SK-N-SH treated with all-trans-retinoic acid at 6 μM for 48 hours (cell line): ENCODE data around the gene DEPDC5.

Experiments used
- ATAC-seq: fragments of 200-7000 bp; cut with Tn5 transposase; 3 replicates; pipeline ENCODE4 v1.9.1; 2020; ENCODE audit warnings: mild to moderate bottlenecking, moderate library complexity
- ARNTL ChIP-seq: fragments of 450-650 bp; formaldehyde crosslinking; IDR thresholded peaks from 2 replicates; pipeline ENCODE4 v1.5.0; 2020; ENCODE audit warnings: low read depth, mild to moderate bottlenecking, moderate library complexity, borderline replicate concordance
- BACH2 ChIP-seq: fragments of 250-450 bp; sonication (Bioruptor Pico); IDR thresholded peaks from 2 replicates; pipeline ENCODE4 v1.9.0; 2021; ENCODE audit warnings: mild to moderate bottlenecking, borderline replicate concordance
- CSDC2 ChIP-seq: fragments of 250-450 bp; sonication (Bioruptor Pico); IDR thresholded peaks from 2 replicates; pipeline ENCODE4 v1.5.0; 2020; ENCODE audit warnings: mild to moderate bottlenecking, moderate library complexity
- CSRNP3 ChIP-seq: fragments of 250-450 bp; sonication (Bioruptor Pico); IDR thresholded peaks from 2 replicates; pipeline ENCODE4 v1.5.1; 2021; ENCODE audit warnings: mild to moderate bottlenecking, moderate library complexity
- ESRRG ChIP-seq: fragments of 250-450 bp; sonication (Bioruptor Pico); IDR thresholded peaks from 2 replicates; pipeline ENCODE4 v1.6.1; 2021; ENCODE audit warnings: mild to moderate bottlenecking
- GLIS3 ChIP-seq: fragments of 250-450 bp; sonication (Bioruptor Pico); IDR thresholded peaks from 2 replicates; pipeline ENCODE4 v1.5.0; 2020; ENCODE audit warnings: mild to moderate bottlenecking, moderate library complexity
- ISL1 ChIP-seq: fragments of 250-450 bp; sonication (Bioruptor Pico); IDR thresholded peaks from 2 replicates; pipeline ENCODE4 v2.1.2; 2022; ENCODE audit warnings: mild to moderate bottlenecking, moderate library complexity
- OSR1 ChIP-seq: fragments of 250-450 bp; sonication (Bioruptor Pico); IDR thresholded peaks from 2 replicates; pipeline ENCODE4 v1.8.0; 2022; ENCODE audit warnings: moderate library complexity, mild to moderate bottlenecking, inconsistent platforms
- PATZ1 ChIP-seq: fragments of 250-450 bp; sonication (Bioruptor Pico); IDR thresholded peaks from 2 replicates; pipeline ENCODE4 v1.8.0; 2020; ENCODE audit warnings: mild to moderate bottlenecking, moderate library complexity, borderline replicate concordance
- PPARA ChIP-seq: fragments of 250-450 bp; sonication (Bioruptor Pico); IDR thresholded peaks from 2 replicates; pipeline ENCODE4 v1.5.0; 2020; ENCODE audit warnings: mild to moderate bottlenecking, borderline replicate concordance
- SNAI2 ChIP-seq: fragments of 250-450 bp; sonication (Bioruptor Pico); IDR thresholded peaks from 2 replicates; pipeline ENCODE4 v1.5.0; 2020; ENCODE audit warnings: mild to moderate bottlenecking, moderate library complexity
- TCF4 ChIP-seq: fragments of 250-450 bp; sonication (Bioruptor Pico); IDR thresholded peaks from 2 replicates; pipeline ENCODE4 v1.8.0; 2021; ENCODE audit warnings: mild to moderate bottlenecking, moderate library complexity, borderline replicate concordance
- TOX ChIP-seq: fragments of 250-450 bp; sonication (Bioruptor Pico); IDR thresholded peaks from 2 replicates; pipeline ENCODE4 v1.8.0; 2021; ENCODE audit warnings: mild to moderate bottlenecking, moderate library complexity, borderline replicate concordance
- TSHZ2 ChIP-seq: fragments of 250-450 bp; sonication (Bioruptor Pico); IDR thresholded peaks from 2 replicates; pipeline ENCODE4 v1.5.0; 2020; ENCODE audit warnings: mild to moderate bottlenecking, moderate library complexity
- ZC3H10 ChIP-seq: fragments of 250-450 bp; sonication (Bioruptor Pico); IDR thresholded peaks from 2 replicates; pipeline ENCODE4 v1.5.1; 2021; ENCODE audit warnings: mild to moderate bottlenecking, moderate library complexity
- ZFP3 ChIP-seq: fragments of 250-450 bp; sonication (Bioruptor Pico); IDR thresholded peaks from 2 replicates; pipeline ENCODE4 v1.5.0; 2020; ENCODE audit warnings: mild to moderate bottlenecking, moderate library complexity
- ZFP30 ChIP-seq: fragments of 450-650 bp; formaldehyde crosslinking; IDR thresholded peaks from 2 replicates; pipeline ENCODE4 v1.5.0; 2022; ENCODE audit warnings: mild to moderate bottlenecking, moderate library complexity
- ZNF70 ChIP-seq: fragments of 450-650 bp; formaldehyde crosslinking; IDR thresholded peaks from 2 replicates; pipeline ENCODE4 v1.5.0; 2020; ENCODE audit warnings: mild to moderate bottlenecking, moderate library complexity
- ZNF8 ChIP-seq: fragments of 450-650 bp; formaldehyde crosslinking; IDR thresholded peaks from 2 replicates; pipeline ENCODE4 v1.5.0; 2020; ENCODE audit warnings: mild to moderate bottlenecking, moderate library complexity
- TF ChIP-seq, protein P1 (sequence below): fragments of 250-450 bp; sonication (Bioruptor Pico); IDR thresholded peaks from 2 replicates; pipeline ENCODE4 v1.8.0; 2021; ENCODE audit warnings: low read depth, mild to moderate bottlenecking, moderate library complexity, borderline replicate concordance

DEPDC5 gene

GRCh38 chr22:31947296-31947695, 193.5 kb downstream of the DEPDC5 start:
- TF ChIP-seq CSDC2 (no peak), ARNTL (no peak), ZFP30 (CRISPR knock-in tag) (no peak), PPARA (CRISPR knock-in tag) (no peak), BACH2 (no peak), ZNF70 (no peak), SNAI2 (CRISPR knock-in tag) (no peak), ESRRG (CRISPR knock-in tag) (no peak), GLIS3 (no peak), OSR1 (CRISPR knock-in tag) (no peak), PATZ1 (CRISPR knock-in tag) (no peak), ZNF8 (no peak), ZFP3 (CRISPR knock-in tag) (no peak), TOX (CRISPR knock-in tag) (no peak), TCF4 (CRISPR knock-in tag) (no peak), ZC3H10 (CRISPR knock-in tag) (no peak), CSRNP3 (CRISPR knock-in tag) (no peak)
- TF ChIP-seq, protein P1, sequence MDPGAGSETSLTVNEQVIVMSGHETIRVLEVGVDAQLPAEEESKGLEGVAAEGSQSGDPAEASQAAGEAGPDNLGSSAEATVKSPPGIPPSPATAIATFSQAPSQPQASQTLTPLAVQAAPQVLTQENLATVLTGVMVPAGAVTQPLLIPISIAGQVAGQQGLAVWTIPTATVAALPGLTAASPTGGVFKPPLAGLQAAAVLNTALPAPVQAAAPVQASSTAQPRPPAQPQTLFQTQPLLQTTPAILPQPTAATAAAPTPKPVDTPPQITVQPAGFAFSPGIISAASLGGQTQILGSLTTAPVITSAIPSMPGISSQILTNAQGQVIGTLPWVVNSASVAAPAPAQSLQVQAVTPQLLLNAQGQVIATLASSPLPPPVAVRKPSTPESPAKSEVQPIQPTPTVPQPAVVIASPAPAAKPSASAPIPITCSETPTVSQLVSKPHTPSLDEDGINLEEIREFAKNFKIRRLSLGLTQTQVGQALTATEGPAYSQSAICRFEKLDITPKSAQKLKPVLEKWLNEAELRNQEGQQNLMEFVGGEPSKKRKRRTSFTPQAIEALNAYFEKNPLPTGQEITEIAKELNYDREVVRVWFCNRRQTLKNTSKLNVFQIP (CRISPR knock-in tag) = no peak
- no peak for ATAC-seq

DNA sequence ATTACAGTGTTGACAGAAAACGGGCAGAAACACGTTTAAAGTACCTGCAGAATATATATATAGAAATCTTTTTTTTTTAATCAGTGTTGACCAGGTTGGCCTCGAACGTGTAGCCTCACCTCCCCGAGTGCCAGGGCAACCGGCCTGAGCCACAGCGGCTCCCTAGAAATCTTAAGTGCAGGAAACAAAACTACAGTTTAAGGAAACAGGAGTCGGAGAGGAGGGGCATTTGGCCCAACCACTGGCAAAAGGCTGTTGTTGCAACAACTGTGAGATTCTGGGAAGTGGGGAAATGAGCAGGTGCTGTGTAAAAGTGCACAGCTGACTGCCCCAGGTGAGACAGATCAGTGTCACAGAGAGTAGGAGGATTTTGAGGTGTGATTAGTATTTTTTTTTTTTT, 194.2 kb downstream of the DEPDC5 start:
- no peak for TF ChIP-seq TCF4 (CRISPR knock-in tag)
- ATAC-seq = no peak

DNA sequence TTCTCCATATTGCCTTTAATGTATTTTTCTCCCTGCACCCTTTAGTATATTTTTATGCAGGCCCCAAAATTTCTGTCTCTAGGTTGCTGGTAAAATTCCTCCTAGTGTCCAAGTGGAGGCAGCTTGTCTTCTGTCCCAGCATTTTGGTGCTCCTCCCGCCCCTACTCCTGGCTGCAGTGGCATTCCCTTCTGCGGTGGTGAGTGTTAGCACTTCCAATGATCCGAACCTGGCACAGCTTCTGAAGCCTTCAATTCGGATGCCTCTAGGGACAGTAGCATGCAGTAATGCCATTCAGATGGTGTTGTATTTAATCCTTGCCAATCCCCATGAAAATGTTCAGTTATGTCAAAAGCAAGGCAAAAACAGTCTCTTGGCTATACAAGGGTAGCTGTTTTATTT, 196.4 kb downstream of the DEPDC5 start:
- TF ChIP-seq ZFP30 (CRISPR knock-in tag) (no peak), TOX (CRISPR knock-in tag) (no peak), CSRNP3 (CRISPR knock-in tag) (no peak), TSHZ2 (no peak), ZFP3 (CRISPR knock-in tag) (no peak), TCF4 (CRISPR knock-in tag) (no peak), PATZ1 (CRISPR knock-in tag) (no peak), ARNTL (no peak), ISL1 (CRISPR knock-in tag) (no peak), ZNF8 (no peak), GLIS3 (no peak), BACH2 (no peak), ZNF70 (no peak), ZC3H10 (CRISPR knock-in tag) (no peak)
- ATAC-seq = no peak
